GM12872 (cell line): ENCODE results near the gene TTC38.

ENCODE experiments used
- CTCF ChIP-seq: IDR thresholded peaks from 3 replicates; pipeline ENCODE4 v1.5.1; 2011; ENCODE audit warnings: low read depth, mild to moderate bottlenecking, low read length, moderate library complexity; ENCODE audit not compliant: insufficient read depth

The TTC38 gene

GRCh38 chr22:46280999-46281623 lies 13.3 kb downstream of the TTC38 start:
- TF ChIP-seq CTCF: no peak

- TF ChIP-seq CTCF: no peak
Measured at GRCh38 chr22:46281866-46282678, 14.3 kb downstream of the TTC38 start.

GRCh38 chr22:46286006-46286405 lies 18.2 kb downstream of the TTC38 start:
- TF ChIP-seq CTCF: no peak

GRCh38 chr22:46286941-46287872 lies 19.4 kb downstream of the TTC38 start:
- TF ChIP-seq CTCF: no peak

GRCh38 chr22:46287873-46288751 lies 20.3 kb downstream of the TTC38 start:
- TF ChIP-seq CTCF: no peak

GRCh38 chr22:46288846-46289243 lies 21.0 kb downstream of the TTC38 start:
- TF ChIP-seq CTCF: no peak
